Breast epithelium (tissue), 4 donors: ENCODE results near the gene PTMS. TPM values are rescaled to one million over a fixed set of nuclear protein-coding genes. Genes with fewer than 3 reads are reported as not detected.

ENCODE experiments used
- DNase-seq, 2 donors: peaks; one replicate each; pipeline ENCODE4 v3.0.0-alpha.2; 2019; ENCODE audit warnings: low spot score in 2 of 2
- H3K27ac ChIP-seq, 2 donors: fragments of 200-600 bp; sonication (generic) in 1 of 2; one replicate each; pipeline ENCODE4 v1.5.1; 2016 to 2019; ENCODE audit warnings: mild to moderate bottlenecking in 1 of 2
- H3K27me3 ChIP-seq, 2 donors: fragments of 200-600 bp; sonication (generic) in 1 of 2; one replicate each; pipeline versions ENCODE4 v1.5.1 to v1.6.0; 2017 to 2019; ENCODE audit warnings: control low read depth in 1 of 2, mild to moderate bottlenecking in 1 of 2
- H3K36me3 ChIP-seq: fragments of 200-600 bp; one replicate; pipeline ENCODE4 v1.5.1; 2019
- H3K4me1 ChIP-seq, 2 donors: fragments of 200-600 bp; sonication (generic); one replicate each; pipeline ENCODE4 v1.5.1; 2016 to 2019; ENCODE audit warnings: control low read depth in 1 of 2
- H3K4me3 ChIP-seq, 3 donors: fragments of 200-600 bp; sonication (generic); 1 replicate in 2 of 3; 2 replicates in 1 of 3; pipeline ENCODE4 v1.5.1; 2016 to 2019; ENCODE audit warnings: mild to moderate bottlenecking in 3 of 3, moderate library complexity in 2 of 3
- H3K9me3 ChIP-seq, 2 donors: fragments of 200-600 bp; sonication (generic) in 1 of 2; one replicate each; pipeline ENCODE4 v1.5.1; 2016 to 2019; ENCODE audit warnings: control low read depth in 1 of 2
- POLR2A ChIP-seq: fragments of 450-650 bp; IDR thresholded peaks from one replicate; pipeline ENCODE4 v1.6.1; 2016; ENCODE audit warnings: antibody characterized with exemption, mild to moderate bottlenecking, moderate library complexity
- POLR2AphosphoS5 ChIP-seq, 3 donors: sonication (generic); formaldehyde crosslinking; IDR thresholded peaks; one replicate each; pipeline ENCODE4 v1.6.1; 2017; ENCODE audit warnings: antibody characterized with exemption in 3 of 3
- intact Hi-C: fragments of 100-400 bp; cut with DNase I; formaldehyde crosslinking; loops from one replicate; pipeline ENCODE4 v1.15.1; 2023; ENCODE audit warnings: low total_unique reads
- total RNA-seq, 3 donors: library from RNA; depleted of rRNA; stranded (reverse); fragments of >200 nt; gene quantifications; one replicate each; pipeline ENCODE4 v1.1.0, GENCODE V29; 2016
- TF ChIP-seq, protein P1 (sequence below), 3 donors: fragments of 450-650 bp; IDR thresholded peaks; one replicate each; pipeline ENCODE4 v1.5.1; 2016 to 2017; ENCODE audit warnings: antibody characterized with exemption in 3 of 3, mild to moderate bottlenecking in 3 of 3, moderate library complexity in 3 of 3

The PTMS gene
- total RNA-seq, 3 donors from 2014 or later = 70.9 to 101 (median 85.8) TPM

DNA sequence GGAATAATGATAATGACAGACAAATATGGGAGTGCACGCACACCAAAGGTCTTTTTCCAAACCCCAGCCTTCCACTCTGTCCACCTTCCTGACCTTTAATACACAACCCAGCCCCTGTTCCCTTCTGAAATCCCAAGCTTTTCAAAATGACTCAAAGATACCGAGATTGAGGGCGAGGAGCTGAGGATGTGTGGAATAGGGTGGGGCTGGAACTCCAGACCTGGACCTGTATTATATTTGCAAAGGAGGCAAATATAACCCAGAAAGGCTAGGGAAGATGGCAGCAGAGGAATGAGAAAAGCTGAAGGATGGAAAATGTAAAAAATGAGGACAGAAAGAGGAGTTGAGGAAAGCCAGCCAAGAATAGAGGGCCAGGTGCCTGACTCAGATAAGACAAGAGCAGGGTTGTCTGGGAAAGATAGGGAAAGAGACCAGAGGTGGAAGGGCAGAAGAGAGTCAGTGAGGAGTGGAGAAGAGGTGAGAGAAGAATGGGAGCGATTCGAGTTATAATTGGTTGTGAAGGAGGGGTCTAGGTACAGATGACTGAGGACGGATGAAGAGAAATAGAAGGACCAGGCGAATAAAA lies 1.0 kb upstream of the PTMS start:
- TF ChIP-seq POLR2A = no peak
- no peak for TF ChIP-seq POLR2AphosphoS5 (IDR thresholded peaks at IDR 0.05)
- TF ChIP-seq, protein P1, sequence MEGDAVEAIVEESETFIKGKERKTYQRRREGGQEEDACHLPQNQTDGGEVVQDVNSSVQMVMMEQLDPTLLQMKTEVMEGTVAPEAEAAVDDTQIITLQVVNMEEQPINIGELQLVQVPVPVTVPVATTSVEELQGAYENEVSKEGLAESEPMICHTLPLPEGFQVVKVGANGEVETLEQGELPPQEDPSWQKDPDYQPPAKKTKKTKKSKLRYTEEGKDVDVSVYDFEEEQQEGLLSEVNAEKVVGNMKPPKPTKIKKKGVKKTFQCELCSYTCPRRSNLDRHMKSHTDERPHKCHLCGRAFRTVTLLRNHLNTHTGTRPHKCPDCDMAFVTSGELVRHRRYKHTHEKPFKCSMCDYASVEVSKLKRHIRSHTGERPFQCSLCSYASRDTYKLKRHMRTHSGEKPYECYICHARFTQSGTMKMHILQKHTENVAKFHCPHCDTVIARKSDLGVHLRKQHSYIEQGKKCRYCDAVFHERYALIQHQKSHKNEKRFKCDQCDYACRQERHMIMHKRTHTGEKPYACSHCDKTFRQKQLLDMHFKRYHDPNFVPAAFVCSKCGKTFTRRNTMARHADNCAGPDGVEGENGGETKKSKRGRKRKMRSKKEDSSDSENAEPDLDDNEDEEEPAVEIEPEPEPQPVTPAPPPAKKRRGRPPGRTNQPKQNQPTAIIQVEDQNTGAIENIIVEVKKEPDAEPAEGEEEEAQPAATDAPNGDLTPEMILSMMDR (IDR thresholded peaks at IDR 0.05) = no peak
- intact Hi-C loops = no loop called here
- H3K27me3 ChIP-seq = no peaks in the 10 kb centered on the region
- peaks cover 11 to 16% of the 10 kb centered on the region in 2 donors for H3K4me1 ChIP-seq
- DNase-seq = no peak
- no peaks in the 10 kb centered on the region for H3K9me3 ChIP-seq
- no peaks in the 10 kb centered on the region for H3K36me3 ChIP-seq
- peak overlapping the region in 2 of 3 donors; percentile 75 to 99 for H3K4me3 ChIP-seq
- peak overlapping the region; percentile 95 to 100 for H3K27ac ChIP-seq

DNA sequence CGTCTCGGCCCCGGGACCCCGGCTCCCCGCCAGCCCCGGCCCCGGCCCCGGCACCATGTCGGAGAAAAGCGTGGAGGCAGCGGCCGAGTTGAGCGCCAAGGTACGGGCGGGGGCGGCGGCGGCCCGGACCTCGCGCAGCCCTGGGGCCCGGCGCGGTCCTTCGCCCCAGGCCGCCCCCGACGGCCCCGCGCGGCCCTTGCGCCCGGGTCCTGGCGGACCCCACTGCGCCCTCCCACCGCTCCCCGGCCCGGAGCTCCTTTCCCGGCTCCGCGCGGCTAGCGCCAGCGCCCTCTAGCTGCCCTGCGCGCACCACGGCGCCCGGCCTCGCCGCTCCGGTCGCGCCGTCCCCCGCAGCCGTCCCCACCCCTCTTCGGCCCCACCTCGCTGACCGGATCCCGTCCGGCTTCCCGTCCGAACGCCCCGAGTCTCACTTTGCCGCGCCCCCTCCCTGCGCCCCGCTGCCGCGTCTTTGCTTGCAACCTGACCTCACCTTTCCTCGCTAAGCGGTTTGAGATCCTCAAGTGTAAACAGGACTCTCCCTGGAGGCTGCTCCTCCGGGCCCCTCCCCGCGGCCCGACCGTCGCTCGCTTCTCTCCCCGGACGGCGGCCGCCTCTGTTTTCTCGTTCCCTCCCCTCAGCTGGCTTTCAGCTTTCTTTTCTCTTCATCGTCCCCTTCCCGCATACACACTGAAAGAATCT lies 637 bp downstream of the PTMS start:
- intact Hi-C loops = no loop called here
- H3K4me1 ChIP-seq = peaks cover 11 to 17% of the 10 kb centered on the region in 2 donors

GRCh38 chr12:6767353-6768319 lies 1.5 kb downstream of the PTMS start:
- peak overlapping the region; percentile 95 to 100 for H3K27ac ChIP-seq
- H3K4me3 ChIP-seq = peak overlapping the region; percentile 75 to 99 (median 77)
- H3K36me3 ChIP-seq = no peaks in the 10 kb centered on the region
- TF ChIP-seq, protein P1 (IDR thresholded peaks at IDR 0.05) = no peak
- TF ChIP-seq POLR2A (no peak), POLR2AphosphoS5 (IDR thresholded peaks at IDR 0.05) (no peak)
- H3K4me1 ChIP-seq = peaks cover 11 to 23% of the 10 kb centered on the region in 2 donors
- DNase-seq = peak in 1 of 2 donors; percentile 37
- no peaks in the 10 kb centered on the region for H3K9me3 ChIP-seq
- intact Hi-C loops = no loop called here
- H3K27me3 ChIP-seq = no peaks in the 10 kb centered on the region

More for the DNA sequence above, 637 bp downstream of the PTMS start:
- H3K36me3 ChIP-seq = no peaks in the 10 kb centered on the region
- H3K9me3 ChIP-seq = no peaks in the 10 kb centered on the region
- peak overlapping the region; percentile 95 to 100 for H3K27ac ChIP-seq
- TF ChIP-seq, protein P1 (IDR thresholded peaks at IDR 0.05) = peak in 2 of 3 donors; percentile 30 to 67
- peak; percentile 23 to 70 (median 68) for TF ChIP-seq POLR2AphosphoS5 (IDR thresholded peaks at IDR 0.05)
- no peak for TF ChIP-seq POLR2A
- H3K27me3 ChIP-seq = no peaks in the 10 kb centered on the region
- DNase-seq = peak; percentile 74 to 84
- H3K4me3 ChIP-seq = peak overlapping the region; percentile 75 to 99 (median 77)

DNA sequence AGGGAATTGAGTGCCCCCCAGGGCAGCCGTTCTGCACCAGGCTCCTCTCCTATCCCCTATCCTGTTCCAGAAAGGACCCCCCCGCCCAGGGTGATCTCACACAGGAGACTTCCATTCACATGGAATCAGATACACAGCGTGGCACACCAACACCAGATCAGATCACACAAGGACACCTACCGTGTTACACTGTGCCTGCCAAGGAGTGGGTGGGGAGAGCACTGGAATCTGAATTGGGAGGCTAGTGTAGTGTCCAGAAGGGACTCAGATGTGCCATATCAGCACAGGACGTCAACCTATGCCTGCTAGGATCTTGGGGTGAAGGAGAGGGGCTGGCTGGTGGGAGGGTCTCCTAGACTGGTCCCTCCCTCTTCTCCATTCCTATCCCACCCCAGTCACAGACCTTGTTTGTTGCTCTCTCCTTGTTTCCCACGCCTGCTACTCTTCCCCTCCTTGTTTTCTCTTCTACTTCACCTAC lies 2.3 kb downstream of the PTMS start:
- TF ChIP-seq POLR2A (no peak), POLR2AphosphoS5 (IDR thresholded peaks at IDR 0.05) (no peak)
- TF ChIP-seq, protein P1 (IDR thresholded peaks at IDR 0.05) = no peak
- intact Hi-C loops = no loop called here
- Histone ChIP-seq H3K27me3 (no peaks in the 10 kb centered on the region), H3K4me3 (peak overlapping the region; percentile 75 to 99 (median 77)), H3K4me1 (peaks cover 11 to 23% of the 10 kb centered on the region in 2 donors), H3K36me3 (no peaks in the 10 kb centered on the region), H3K27ac (peak overlapping the region; percentile 95 to 100), H3K9me3 (no peaks in the 10 kb centered on the region)
- DNase-seq = no peak
